OCI-LY7 (cell line): ENCODE data around the gene GOLGA8R.
"Not testable (repeated sequence)": the region's sequence is repeated elsewhere in the genome, so short reads cannot be mapped to it uniquely, and the experiment has no call there.

Experiments
- EZH2phosphoT487 ChIP-seq: fragments of 200-600 bp; sonication (generic); IDR thresholded peaks from 2 replicates; pipeline ENCODE4 v1.6.1; 2018; ENCODE audit warnings: low read depth, borderline replicate concordance, mild to moderate bottlenecking, mixed run types, antibody characterized with exemption, low read length, moderate library complexity, mixed read lengths
- TF ChIP-seq, protein P1 (sequence below): fragments of 200-600 bp; sonication (generic); conservative IDR thresholded peaks from 2 replicates; pipeline ENCODE4 v1.5.1; 2014; ENCODE audit warnings: mild to moderate bottlenecking, antibody characterized with exemption, low read length, moderate library complexity, mixed read lengths

DNA sequence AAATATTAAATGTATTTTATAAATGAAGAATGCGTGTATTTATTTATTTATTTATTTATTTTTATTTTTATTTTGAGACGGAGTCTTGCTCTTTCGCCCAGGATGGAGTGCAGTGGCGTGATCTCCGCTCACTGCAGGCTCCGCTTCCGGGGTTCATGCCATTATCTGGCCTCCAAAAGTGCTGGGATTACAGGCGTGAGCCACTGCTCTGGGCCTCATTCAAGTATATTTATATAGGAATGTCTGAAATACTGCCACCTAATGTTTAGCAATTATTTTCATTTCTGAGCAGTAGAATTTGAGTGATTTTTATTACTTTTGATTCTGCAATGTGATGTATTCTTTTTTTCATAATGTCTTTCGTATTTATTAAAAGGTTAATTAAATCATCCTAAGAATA is 48.1 kb upstream of the GOLGA8R start:
- TF ChIP-seq, protein P1, sequence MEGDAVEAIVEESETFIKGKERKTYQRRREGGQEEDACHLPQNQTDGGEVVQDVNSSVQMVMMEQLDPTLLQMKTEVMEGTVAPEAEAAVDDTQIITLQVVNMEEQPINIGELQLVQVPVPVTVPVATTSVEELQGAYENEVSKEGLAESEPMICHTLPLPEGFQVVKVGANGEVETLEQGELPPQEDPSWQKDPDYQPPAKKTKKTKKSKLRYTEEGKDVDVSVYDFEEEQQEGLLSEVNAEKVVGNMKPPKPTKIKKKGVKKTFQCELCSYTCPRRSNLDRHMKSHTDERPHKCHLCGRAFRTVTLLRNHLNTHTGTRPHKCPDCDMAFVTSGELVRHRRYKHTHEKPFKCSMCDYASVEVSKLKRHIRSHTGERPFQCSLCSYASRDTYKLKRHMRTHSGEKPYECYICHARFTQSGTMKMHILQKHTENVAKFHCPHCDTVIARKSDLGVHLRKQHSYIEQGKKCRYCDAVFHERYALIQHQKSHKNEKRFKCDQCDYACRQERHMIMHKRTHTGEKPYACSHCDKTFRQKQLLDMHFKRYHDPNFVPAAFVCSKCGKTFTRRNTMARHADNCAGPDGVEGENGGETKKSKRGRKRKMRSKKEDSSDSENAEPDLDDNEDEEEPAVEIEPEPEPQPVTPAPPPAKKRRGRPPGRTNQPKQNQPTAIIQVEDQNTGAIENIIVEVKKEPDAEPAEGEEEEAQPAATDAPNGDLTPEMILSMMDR, result not testable (repeated sequence)
- not testable (repeated sequence) for TF ChIP-seq EZH2phosphoT487
